Choroid plexus epithelial cell (primary cell): Measurements from ENCODE around the gene RPS19BP1.
A peak's percentile ranks its signal among the peaks of the same experiment; 100 is the strongest.

ENCODE experiments used
- DNase-seq: peaks from one replicate; pipeline ENCODE4 v3.0.0-alpha.2; 2010; ENCODE audit warnings: low read depth
- H3K4me3 ChIP-seq: 2 replicates; pipeline ENCODE4 v1.5.1; 2011; ENCODE audit warnings: low read depth, mild to moderate bottlenecking, control low read depth, low read length, moderate library complexity
- CTCF ChIP-seq: conservative IDR thresholded peaks from 2 replicates; pipeline ENCODE4 v1.5.1; 2011; ENCODE audit warnings: low read depth, mild to moderate bottlenecking, control low read depth, inconsistent platforms, low read length, moderate library complexity

RPS19BP1 gene, protein sequence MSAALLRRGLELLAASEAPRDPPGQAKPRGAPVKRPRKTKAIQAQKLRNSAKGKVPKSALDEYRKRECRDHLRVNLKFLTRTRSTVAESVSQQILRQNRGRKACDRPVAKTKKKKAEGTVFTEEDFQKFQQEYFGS

DNA sequence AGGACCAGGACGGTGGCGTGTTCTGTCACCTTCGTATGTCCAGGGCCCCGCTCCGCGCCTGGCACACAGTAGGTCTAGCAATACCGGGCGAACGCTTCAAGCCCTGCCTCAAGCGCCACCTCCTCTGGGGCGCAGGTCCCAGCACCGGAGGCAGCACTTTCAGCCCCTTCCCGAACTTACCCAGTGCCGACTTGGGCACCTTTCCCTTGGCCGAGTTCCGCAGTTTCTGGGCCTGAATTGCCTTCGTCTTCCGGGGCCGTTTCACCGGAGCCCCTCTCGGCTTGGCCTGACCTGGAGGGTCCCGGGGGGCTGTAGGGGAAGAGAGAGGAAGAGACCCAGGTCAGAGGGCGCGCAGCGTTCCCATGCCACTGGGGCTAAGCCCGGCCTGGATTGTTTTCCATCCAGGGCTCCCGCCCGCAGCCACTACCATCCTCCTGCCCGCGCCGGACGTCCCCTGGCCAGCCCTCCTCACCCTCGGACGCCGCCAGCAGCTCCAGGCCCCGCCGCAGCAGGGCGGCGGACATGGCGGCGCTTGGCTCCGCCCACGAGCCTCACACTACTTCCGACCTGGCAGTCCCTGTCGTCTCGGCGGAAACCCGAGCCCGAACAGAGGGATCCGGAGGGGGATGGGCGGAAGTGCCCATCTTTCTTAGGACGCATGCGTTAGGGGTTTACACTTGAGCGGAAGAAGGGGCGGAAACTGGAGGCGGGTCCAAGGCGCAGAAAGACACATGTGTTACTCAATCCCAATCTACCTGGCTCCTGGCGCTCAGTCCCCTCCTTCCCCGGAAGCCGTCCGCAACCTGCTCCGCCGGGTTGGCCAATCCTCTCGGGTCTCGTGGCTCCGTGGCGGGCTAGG lies at the start of gene RPS19BP1:
Gene RPS19BP1, minus strand, starts transcription at position 534 of the 859 bp plus-strand sequence. Its CDS starts 10 bp downstream, at position 524.
- peak; percentile 100 for DNase-seq
- peak within 1 kb of the TSS; percentile 96 for H3K4me3 ChIP-seq
- no peak for TF ChIP-seq CTCF

- no peak for DNase-seq
- TF ChIP-seq CTCF: no peak
- no peak overlapping the region for H3K4me3 ChIP-seq
These were observed 48.8 kb upstream of the RPS19BP1 start for GRCh38 chr22:39581303-39581702.

- TF ChIP-seq CTCF: no peak
- no peak overlapping the region for H3K4me3 ChIP-seq
- DNase-seq: no peak
These were observed 48.2 kb upstream of the RPS19BP1 start for GRCh38 chr22:39580795-39581194.

GRCh38 chr22:39580006-39580441 lies 47.5 kb upstream of the RPS19BP1 start:
- H3K4me3 ChIP-seq: no peak overlapping the region
- DNase-seq: no peak
- TF ChIP-seq CTCF: no peak

- no peak for DNase-seq
- H3K4me3 ChIP-seq: no peak overlapping the region
- no peak for TF ChIP-seq CTCF
These were observed 45.4 kb upstream of the RPS19BP1 start for GRCh38 chr22:39577900-39578299.

- TF ChIP-seq CTCF: no peak
- DNase-seq: no peak
- no peak overlapping the region for H3K4me3 ChIP-seq
These were observed 44.8 kb upstream of the RPS19BP1 start for GRCh38 chr22:39577366-39577765.
